CD14-positive monocyte (primary cell): ENCODE measurements around the gene ZNF385B. TPM values are rescaled to one million over a fixed set of nuclear protein-coding genes. Genes with fewer than 3 reads are reported as not detected.

Experiments used
- DNase-seq, 3 donors: peaks; one replicate each; pipeline ENCODE4 v3.0.0-alpha.2; 2011 to 2022
- H2AFZ ChIP-seq: 2 replicates; pipeline ENCODE4 v1.6.0; 2012; ENCODE audit warnings: mild to moderate bottlenecking, low read depth, low read length, inconsistent platforms; ENCODE audit not compliant: insufficient read depth, poor library complexity, severe bottlenecking
- H3K27ac ChIP-seq, 2 donors: 1 replicate in 1 of 2; 2 replicates in 1 of 2; pipeline ENCODE4 v1.5.1; 2012 to 2013; ENCODE audit warnings: low read length in 2 of 2, control low read depth in 1 of 2, inconsistent platforms in 1 of 2, low read depth in 1 of 2, mild to moderate bottlenecking in 1 of 2
- H3K27me3 ChIP-seq, 2 donors: one replicate each; pipeline versions ENCODE4 v1.6.0 to v1.6.1; 2011 to 2013; ENCODE audit warnings: low read length in 2 of 2; ENCODE audit not compliant: control insufficient read depth in 2 of 2, insufficient read depth in 2 of 2
- H3K36me3 ChIP-seq, 2 donors: replicated peaks in 1 of 2; 1 replicate in 1 of 2; 2 replicates in 1 of 2; pipeline versions ENCODE4 v1.5.1 to v1.6.1; 2012 to 2013; ENCODE audit warnings: low read length in 2 of 2, control low read depth in 1 of 2, inconsistent platforms in 1 of 2, mild to moderate bottlenecking in 1 of 2; ENCODE audit not compliant: insufficient read depth in 2 of 2, control insufficient read depth in 1 of 2
- H3K4me1 ChIP-seq, 2 donors: 1 replicate in 1 of 2; 2 replicates in 1 of 2; pipeline versions ENCODE4 v1.5.1 to v1.6.1; 2012 to 2013; ENCODE audit warnings: low read length in 2 of 2, control low read depth in 1 of 2, inconsistent platforms in 1 of 2, mild to moderate bottlenecking in 1 of 2, moderate library complexity in 1 of 2; ENCODE audit not compliant: insufficient read depth in 2 of 2, control insufficient read depth in 1 of 2
- H3K4me2 ChIP-seq: replicated peaks from 2 replicates; pipeline ENCODE3; 2012; ENCODE audit warnings: low read length, moderate library complexity, mild to moderate bottlenecking; ENCODE audit not compliant: poor library complexity, severe bottlenecking; ENCODE audit errors: extremely low read depth
- H3K4me3 ChIP-seq, 3 experiments: fragments of 200-600 bp in 1 of 3; sonication (generic) in 1 of 3; replicated peaks in 1 of 3; 1 replicate in 2 of 3; 2 replicates in 1 of 3; pipeline ENCODE4 v1.5.1; 2011 to 2013; ENCODE audit warnings: low read length in 3 of 3, mild to moderate bottlenecking in 3 of 3, control low read depth in 2 of 3, low read depth in 2 of 3, inconsistent platforms in 1 of 3, moderate library complexity in 1 of 3
- H3K79me2 ChIP-seq: 2 replicates; pipeline ENCODE4 v1.6.0; 2012; ENCODE audit warnings: mild to moderate bottlenecking, control low read depth, inconsistent platforms, low read length, moderate library complexity; ENCODE audit not compliant: insufficient read depth
- H3K9ac ChIP-seq: 2 replicates; pipeline ENCODE4 v1.6.0; 2017; ENCODE audit warnings: low read length, mild to moderate bottlenecking; ENCODE audit not compliant: insufficient read depth, poor library complexity, severe bottlenecking
- H3K9me3 ChIP-seq, 2 donors: replicated peaks in 1 of 2; 1 replicate in 1 of 2; 2 replicates in 1 of 2; pipeline versions ENCODE4 v1.5.1 to v1.6.1; 2012 to 2013; ENCODE audit warnings: low read length in 2 of 2, control low read depth in 1 of 2; ENCODE audit not compliant: control insufficient read depth in 1 of 2, insufficient read depth in 1 of 2
- H4K20me1 ChIP-seq: 2 replicates; pipeline ENCODE4 v1.6.0; 2012; ENCODE audit warnings: mild to moderate bottlenecking, low read length, control low read depth, moderate library complexity; ENCODE audit not compliant: insufficient read depth
- H3K27ac Mint-ChIP-seq, 7 donors: one replicate each; pipeline ENCODE4 v1.8.0; 2020; ENCODE audit warnings: mild to moderate bottlenecking in 7 of 7, mixed read lengths in 7 of 7, moderate library complexity in 6 of 7, inconsistent platforms in 2 of 7
- H3K27me3 Mint-ChIP-seq, 3 donors: one replicate each; pipeline ENCODE4 v1.8.0; 2021 to 2022; ENCODE audit warnings: low read depth in 3 of 3, mild to moderate bottlenecking in 3 of 3, mixed read lengths in 3 of 3, moderate library complexity in 3 of 3, inconsistent platforms in 1 of 3
- H3K36me3 Mint-ChIP-seq, 2 donors: one replicate each; pipeline ENCODE4 v1.8.0; 2020; ENCODE audit warnings: mixed read lengths in 2 of 2, inconsistent platforms in 1 of 2, mild to moderate bottlenecking in 1 of 2
- H3K4me1 Mint-ChIP-seq: one replicate; pipeline ENCODE4 v1.8.0; 2020; ENCODE audit warnings: mild to moderate bottlenecking, mixed read lengths
- H3K4me3 Mint-ChIP-seq, 2 donors: one replicate each; pipeline ENCODE4 v1.8.0; 2020; ENCODE audit warnings: mild to moderate bottlenecking in 2 of 2, mixed read lengths in 2 of 2, moderate library complexity in 1 of 2
- H3K9me3 Mint-ChIP-seq, 7 donors: one replicate each; pipeline ENCODE4 v1.8.0; 2020 to 2022; ENCODE audit warnings: mixed read lengths in 7 of 7, mild to moderate bottlenecking in 6 of 7, moderate library complexity in 6 of 7, inconsistent platforms in 2 of 7
- WGBS: methylation state at CpG from one replicate; pipeline ENCODE4 v1.1.5; 2013; ENCODE audit warnings: missing lambda C conversion rate; ENCODE audit not compliant: insufficient coverage; 5-methylcytosine and 5-hydroxymethylcytosine counted together
- intact Hi-C, 2 donors: fragments of 100-400 bp; cut with micrococcal nuclease; formaldehyde crosslinking; loops; one replicate each; pipeline versions ENCODE4 v1.15.0 to v1.15.1; 2023
- polyA plus RNA-seq, 3 donors: library from polyadenylated mRNA; depleted of rRNA in 1 of 3; unstranded in 2 of 3; stranded (reverse) in 1 of 3; fragments of 300-500 nt in 2 of 3; fragments of >200 nt in 1 of 3; fragmentation: Illumina TruSeq in 2 of 3; gene quantifications; 1 replicate in 2 of 3; 2 replicates in 1 of 3; pipeline ENCODE4 v1.2.3, GENCODE V29; 2012 to 2021
- TF ChIP-seq, protein P1 (sequence below): fragments of 200-600 bp; IDR thresholded peaks from one replicate; pipeline ENCODE4 v1.8.0; 2022; ENCODE audit warnings: antibody characterized with exemption, mild to moderate bottlenecking

Gene ZNF385B
- polyA plus RNA-seq, 3 donors = not detected

DNA sequence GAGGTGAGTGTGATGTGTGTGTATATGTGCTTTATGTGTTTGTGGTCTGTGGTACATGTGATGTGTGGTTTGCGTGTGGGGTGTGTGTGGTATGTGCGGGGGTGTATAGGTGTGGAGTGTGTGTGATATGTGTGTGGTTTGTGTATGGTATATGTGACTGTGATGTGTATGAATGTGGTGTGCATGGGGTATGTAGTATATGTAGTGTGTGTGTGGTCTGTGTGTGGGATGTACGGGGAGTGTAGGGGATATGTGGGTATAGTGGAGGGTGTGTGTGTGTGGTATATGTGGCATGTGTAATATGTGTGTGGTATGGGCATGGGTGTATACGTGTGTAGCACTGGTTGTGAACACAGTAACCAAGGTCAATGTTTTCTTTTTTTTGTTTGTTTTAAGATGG is 87.4 kb downstream of the ZNF385B start:
- H3K9me3 ChIP-seq = no peaks in the 10 kb centered on the region
- 96% methylated on average over 3 of the region's 4 CpGs for WGBS
- DNase-seq = no peak
- H3K4me2 ChIP-seq = no peak overlapping the region
- no peak overlapping the region for H3K4me3 ChIP-seq
- intact Hi-C loops = no loop called here
- Mint-ChIP-seq H3K4me3 (no peak overlapping the region), H3K27ac (no peak overlapping the region), H3K27me3 (peaks cover 0 to 3% (median 2%) of the 10 kb centered on the region in 3 donors), H3K9me3 (peaks cover 0 to 1% (median 0%) of the 10 kb centered on the region in 7 donors), H3K4me1 (no peaks in the 10 kb centered on the region), H3K36me3 (no peaks in the 10 kb centered on the region)
- no peak overlapping the region for H2AFZ ChIP-seq
- H4K20me1 ChIP-seq = no peaks in the 10 kb centered on the region
- no peaks in the 10 kb centered on the region for H3K4me1 ChIP-seq
- H3K9ac ChIP-seq = no peak overlapping the region
- H3K36me3 ChIP-seq = no peaks in the 10 kb centered on the region
- H3K79me2 ChIP-seq = no peaks in the 10 kb centered on the region
- no peak overlapping the region for H3K27ac ChIP-seq
- no peaks in the 10 kb centered on the region for H3K27me3 ChIP-seq
- TF ChIP-seq, protein P1, sequence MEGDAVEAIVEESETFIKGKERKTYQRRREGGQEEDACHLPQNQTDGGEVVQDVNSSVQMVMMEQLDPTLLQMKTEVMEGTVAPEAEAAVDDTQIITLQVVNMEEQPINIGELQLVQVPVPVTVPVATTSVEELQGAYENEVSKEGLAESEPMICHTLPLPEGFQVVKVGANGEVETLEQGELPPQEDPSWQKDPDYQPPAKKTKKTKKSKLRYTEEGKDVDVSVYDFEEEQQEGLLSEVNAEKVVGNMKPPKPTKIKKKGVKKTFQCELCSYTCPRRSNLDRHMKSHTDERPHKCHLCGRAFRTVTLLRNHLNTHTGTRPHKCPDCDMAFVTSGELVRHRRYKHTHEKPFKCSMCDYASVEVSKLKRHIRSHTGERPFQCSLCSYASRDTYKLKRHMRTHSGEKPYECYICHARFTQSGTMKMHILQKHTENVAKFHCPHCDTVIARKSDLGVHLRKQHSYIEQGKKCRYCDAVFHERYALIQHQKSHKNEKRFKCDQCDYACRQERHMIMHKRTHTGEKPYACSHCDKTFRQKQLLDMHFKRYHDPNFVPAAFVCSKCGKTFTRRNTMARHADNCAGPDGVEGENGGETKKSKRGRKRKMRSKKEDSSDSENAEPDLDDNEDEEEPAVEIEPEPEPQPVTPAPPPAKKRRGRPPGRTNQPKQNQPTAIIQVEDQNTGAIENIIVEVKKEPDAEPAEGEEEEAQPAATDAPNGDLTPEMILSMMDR = no peak

DNA sequence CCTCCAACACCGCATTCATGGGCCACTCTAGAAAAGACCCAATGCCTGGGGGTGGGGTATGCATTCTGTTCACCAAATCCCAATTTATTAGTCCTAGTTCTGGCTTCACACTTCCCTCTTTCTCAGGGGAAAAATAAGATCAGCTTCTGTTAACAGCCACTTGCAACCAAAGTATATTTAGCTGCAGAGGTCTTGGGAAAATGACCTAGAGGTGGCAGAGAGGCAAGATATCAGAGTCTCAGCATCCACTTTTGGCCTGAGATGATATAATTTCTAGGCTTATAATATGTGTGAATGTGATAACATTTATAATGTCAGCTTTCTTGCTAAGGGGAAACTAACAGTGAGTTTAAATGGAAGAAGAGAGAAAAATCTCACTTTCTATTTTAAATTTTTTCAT is 89.1 kb downstream of the ZNF385B start:
- Histone ChIP-seq H3K36me3 (no peaks in the 10 kb centered on the region), H3K9me3 (no peaks in the 10 kb centered on the region), H3K27me3 (no peaks in the 10 kb centered on the region), H4K20me1 (no peaks in the 10 kb centered on the region), H3K9ac (no peak overlapping the region), H3K4me3 (no peak overlapping the region), H3K27ac (no peak overlapping the region), H3K4me1 (no peaks in the 10 kb centered on the region), H2AFZ (no peak overlapping the region), H3K79me2 (no peaks in the 10 kb centered on the region), H3K4me2 (no peak overlapping the region)
- intact Hi-C loops = no loop called here
- no peak for DNase-seq
- WGBS = no CpG with 5 or more reads among the region's 1 CpG
- Mint-ChIP-seq H3K4me1 (no peaks in the 10 kb centered on the region), H3K27me3 (peaks cover 0 to 3% (median 2%) of the 10 kb centered on the region in 3 donors), H3K27ac (no peak overlapping the region), H3K36me3 (no peaks in the 10 kb centered on the region), H3K4me3 (no peak overlapping the region), H3K9me3 (no peaks in the 10 kb centered on the region)
- TF ChIP-seq, protein P1 = no peak
